GM18502 (cell line): ENCODE data around the gene LCP2.
"Not testable (repeated sequence)": the region's sequence is repeated elsewhere in the genome, so short reads cannot be mapped to it uniquely, and the experiment has no call there.

ENCODE experiments used
- ATAC-seq: cut with Tn5 transposase; IDR thresholded peaks from one replicate; pipeline ENCODE4 v1.9.1; 2021; ENCODE audit warnings: mild to moderate bottlenecking; ENCODE audit not compliant: unreplicated experiment, poor library complexity

The LCP2 gene

DNA sequence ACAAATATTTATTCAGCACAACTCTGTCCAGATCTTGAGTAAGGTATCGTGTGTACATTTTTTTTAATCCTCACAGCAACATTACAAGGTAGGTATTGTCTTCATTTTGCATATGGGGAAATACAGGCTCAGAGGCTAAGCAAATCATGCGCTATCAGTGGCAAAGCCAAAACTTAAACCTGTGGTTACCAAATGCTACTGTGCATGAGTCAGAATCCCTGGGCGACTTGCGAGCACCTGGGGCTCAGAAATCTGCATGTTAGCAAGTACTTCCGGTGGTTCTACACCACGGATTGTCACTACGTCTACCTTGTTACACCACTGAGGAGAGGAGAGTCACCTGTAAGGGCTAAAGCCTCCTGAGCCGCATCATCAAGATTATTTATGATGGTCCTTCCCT, 43.5 kb downstream of the LCP2 start:
- ATAC-seq, result peak; percentile 98

DNA sequence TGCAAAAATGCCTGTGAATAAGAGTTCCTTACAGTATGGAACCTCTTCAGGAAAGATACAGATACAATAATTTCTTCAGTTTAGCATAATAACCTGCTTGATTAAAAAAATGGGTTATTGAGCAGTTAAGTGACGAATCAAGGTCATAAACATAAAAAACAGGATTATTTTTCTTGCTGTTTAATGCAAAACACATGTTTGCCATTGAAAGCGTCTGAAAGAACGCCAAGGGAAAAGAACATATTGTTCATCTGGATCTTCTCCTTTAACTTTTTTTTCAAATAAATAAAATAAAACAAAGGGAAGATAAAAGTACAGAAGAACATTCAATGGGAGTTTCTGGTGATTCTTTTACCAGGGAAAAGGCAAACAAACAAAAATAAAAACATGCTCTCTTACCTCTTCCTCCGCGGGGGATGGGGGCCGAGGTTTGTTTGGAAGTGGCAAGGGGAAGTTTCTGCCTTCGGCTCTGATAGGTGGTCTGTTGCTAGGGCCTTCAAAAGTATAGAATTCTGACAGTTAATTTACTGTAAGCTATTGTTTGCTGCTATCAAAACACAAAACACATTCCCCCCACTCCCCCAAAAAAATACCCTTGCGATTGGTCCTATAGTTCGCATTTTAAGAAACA, 44.7 kb downstream of the LCP2 start:
- ATAC-seq, result no peak

DNA sequence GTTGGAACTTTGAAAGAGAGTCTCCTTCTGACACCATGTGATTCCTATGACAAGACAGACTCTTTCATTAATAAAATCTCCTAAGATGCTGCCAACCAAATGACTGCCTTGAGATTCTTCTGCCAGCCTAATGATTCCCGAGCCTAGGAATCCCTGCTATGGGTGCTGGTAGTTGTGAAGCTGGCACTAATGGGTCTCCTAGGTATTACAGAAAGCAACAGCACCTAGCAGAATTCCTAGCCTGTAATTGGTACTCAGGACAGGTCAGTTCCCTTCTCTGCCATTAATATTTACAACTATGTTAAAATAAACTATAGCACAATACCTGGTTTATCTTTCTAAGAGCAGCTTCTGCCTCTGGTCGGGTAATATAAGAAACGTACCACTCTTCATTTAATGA, 45.5 kb downstream of the LCP2 start:
- ATAC-seq, result no peak

DNA sequence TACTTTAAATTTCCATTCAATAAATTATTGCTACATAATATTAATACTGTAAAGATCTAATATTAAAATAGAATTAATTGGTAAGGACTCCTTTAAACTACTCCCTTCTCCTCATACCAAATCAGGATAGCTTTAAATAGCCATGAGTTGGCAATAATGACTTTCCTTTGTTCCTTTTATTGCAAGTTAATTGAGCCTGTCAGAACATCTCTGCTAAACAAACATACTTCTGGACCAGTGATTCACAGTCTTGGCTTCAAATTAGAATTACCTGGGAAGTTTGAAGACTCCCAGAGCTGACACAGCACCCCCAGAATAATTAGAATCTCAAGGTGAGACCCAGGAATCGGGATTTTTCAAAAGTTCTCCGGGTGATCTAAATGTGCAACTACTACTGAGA, 46.1 kb downstream of the LCP2 start:
- ATAC-seq, result no peak

DNA sequence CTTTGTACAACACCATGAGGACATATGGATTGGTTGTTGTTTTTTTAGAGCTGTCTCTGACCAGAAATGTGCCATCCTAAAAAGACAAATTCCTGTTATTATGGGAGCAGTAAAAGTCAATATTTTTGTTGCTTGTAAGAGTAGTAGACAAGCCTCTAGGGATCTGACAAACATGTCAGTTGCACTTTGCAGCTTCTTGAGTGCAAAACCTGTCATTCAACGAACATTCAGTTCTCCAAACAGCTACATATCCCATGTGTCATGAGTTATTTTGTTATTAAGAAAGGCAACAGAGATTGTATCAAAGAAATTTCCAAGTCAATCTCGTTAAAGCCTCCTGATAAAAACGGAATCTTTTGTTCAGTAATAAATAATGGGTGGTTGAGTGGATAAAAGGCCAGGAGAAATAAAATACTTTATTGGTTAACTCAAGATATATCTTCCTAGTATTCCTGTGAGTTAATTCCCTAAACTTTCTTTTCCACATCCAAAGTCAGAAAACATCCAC, 46.7 kb downstream of the LCP2 start:
- no peak for ATAC-seq

DNA sequence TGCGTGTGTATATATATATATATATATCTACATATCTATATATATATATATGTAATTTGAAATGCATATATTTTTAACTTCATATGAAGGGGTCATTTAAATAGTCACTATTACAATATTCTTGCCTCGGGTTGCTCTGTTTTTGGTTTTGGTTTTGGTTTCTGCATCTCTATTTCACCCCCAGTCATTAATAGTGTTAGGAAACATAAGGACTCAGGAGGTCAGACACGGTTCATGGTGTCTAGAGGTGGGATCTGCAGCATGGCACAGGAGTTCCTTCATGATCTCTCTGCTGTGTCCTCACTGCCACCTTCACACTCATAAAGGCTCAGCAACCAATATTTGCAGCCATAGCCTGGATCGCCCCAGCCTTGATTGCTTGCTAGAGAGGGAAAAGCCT, 48.2 kb downstream of the LCP2 start:
- no peak for ATAC-seq

DNA sequence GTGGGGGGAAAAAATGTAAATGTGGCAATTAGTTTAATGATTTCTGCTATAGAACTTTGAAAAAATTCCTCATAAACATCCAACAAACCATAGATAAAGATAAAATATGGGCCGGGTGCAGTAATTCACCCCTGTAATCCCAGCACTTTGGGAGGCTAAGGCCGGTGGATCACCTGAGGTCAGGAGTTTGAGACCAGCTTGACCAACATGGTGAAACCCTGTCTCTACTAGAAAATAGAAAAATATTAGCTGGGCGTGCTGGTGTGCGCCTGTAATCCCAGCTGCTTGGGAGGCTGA, 48.7 kb downstream of the LCP2 start:
- not testable (repeated sequence) for ATAC-seq

DNA sequence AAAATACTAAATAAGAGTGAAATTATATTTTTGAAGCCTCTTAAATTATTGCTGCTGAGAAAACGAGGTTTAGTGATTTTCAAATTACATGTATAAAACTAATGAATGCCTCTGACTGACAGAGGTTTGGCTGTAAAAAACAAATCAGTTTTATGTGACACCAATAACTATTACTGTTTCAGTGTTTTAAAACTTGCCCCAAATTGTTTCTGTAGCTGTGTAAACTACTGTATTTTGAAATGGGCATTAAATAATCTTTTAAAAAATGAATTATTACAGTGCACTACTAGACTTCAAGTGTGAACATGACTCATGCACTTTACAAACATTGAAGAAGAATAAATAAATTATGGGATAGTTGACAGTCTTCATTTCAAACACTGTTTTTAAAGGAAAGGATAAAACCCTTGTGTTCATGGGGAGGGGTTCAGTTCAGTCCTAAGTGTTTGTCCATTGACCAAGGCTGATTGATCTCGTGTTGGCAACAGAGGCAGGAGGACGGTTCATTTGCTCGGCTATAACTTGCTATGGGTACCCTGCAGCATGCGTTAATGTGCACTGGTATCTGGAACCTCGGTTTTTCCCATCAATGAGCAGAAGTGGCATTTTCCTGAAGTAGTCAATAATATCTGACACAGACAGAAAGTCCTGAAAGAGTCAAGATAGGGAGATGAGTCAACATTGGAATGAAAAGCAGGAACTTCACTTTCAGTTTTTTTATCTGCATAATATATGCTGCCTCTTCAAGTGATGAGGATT, 49.2 kb downstream of the LCP2 start:
- no peak for ATAC-seq

DNA sequence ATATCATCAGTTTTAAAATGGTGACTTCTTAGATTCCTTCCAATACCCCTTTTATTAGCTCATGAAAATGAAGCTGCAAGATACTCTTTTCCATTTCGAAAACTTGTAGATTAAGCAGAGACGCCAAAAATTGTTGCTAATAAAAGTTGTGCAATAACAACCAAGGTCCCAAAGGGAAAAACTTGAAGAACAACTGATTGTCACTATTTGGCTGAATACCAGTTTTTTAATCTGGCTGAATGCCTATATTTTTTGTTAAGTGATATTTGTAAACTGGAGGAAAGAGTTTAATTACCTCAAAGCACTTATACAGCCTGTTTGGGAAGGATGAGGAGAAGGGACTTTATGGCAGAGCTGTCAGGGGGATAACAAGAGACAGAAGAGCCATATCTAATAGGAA, 50.2 kb downstream of the LCP2 start:
- no peak for ATAC-seq

DNA sequence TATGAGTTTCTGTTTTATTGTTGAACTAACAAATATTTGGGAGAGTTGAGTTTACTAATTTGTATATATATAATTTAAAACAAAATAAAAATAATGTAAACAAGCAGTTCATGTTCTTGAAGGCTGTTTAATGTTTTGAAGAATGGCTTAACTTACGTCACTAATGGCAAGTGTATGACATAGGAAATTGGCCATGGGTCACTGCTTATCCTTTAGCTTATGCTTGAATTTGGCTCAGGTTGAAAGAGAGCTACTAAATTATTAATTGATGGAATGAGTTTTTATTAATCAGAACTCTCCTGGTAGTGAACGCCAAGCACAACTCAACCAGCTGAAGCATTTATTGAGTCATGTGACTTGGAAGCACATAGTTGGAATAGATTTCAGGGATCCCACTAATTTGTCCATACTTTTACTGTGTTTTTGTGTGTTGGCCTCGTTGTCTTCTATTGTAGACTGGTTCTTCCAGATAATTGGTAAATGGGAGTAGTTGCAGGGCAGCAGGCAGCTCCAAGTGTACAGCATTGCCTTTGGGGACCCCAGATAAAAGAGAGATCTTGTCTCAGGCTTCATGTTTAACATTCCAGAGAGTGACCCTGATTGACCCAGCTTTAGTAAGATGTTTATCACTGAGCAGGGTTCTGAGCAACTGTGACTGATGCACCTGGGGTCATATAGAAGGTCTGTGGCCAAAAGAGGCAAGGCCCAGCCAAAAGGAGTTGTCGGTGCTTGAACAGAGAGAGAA, 51.3 kb downstream of the LCP2 start:
- ATAC-seq, result no peak

DNA sequence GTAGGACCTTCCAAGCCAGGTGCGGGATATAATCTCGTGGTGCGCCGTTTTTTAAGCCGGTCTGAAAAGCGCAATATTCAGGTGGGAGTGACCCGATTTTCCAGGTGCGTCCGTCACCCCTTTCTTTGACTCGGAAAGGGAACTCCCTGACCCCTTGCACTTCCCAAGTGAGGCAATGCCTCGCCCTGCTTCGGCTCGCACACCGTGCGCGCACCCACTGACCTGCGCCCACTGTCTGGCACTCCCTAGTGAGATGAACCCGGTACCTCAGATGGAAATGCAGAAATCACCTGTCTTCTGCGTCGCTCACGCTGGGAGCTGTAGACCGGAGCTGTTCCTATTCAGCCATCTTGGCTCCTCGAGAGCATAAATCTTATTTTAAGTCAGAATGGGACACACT, 52.1 kb downstream of the LCP2 start:
- not testable (repeated sequence) for ATAC-seq

DNA sequence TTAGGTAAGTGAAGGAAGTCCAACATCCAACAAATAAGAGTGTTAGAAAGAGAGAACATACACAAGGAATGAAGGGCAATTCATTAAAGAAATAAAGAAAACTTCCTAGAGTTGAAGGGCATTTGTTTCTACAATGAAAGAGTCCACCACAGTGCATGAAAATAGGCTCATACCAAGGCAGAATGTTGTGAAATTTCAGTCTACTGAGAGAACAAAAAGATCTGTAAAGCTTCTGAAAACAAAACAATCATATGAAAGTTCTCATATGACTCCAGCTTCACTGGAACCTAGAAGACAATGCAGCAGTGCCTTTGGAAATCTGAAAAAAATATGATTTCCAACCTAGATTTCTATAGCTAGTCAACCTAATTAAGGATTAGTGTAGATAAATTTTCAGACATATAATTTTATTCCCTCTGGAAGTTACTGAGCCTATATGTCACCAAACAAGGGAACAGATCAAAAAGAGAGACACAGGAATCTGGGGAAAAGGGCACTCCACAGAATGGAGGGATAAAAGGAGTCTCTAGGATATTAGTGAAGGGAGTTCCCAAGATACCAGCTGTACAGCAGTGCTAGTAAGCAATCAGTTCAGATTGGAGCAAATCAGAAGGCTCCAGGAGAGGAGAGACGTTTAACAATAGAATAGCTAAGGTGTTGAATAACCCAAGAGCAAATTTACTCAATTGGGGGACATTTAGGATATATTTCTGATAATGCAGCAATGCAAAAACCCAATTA, 59.0 kb downstream of the LCP2 start:
- no peak for ATAC-seq

DNA sequence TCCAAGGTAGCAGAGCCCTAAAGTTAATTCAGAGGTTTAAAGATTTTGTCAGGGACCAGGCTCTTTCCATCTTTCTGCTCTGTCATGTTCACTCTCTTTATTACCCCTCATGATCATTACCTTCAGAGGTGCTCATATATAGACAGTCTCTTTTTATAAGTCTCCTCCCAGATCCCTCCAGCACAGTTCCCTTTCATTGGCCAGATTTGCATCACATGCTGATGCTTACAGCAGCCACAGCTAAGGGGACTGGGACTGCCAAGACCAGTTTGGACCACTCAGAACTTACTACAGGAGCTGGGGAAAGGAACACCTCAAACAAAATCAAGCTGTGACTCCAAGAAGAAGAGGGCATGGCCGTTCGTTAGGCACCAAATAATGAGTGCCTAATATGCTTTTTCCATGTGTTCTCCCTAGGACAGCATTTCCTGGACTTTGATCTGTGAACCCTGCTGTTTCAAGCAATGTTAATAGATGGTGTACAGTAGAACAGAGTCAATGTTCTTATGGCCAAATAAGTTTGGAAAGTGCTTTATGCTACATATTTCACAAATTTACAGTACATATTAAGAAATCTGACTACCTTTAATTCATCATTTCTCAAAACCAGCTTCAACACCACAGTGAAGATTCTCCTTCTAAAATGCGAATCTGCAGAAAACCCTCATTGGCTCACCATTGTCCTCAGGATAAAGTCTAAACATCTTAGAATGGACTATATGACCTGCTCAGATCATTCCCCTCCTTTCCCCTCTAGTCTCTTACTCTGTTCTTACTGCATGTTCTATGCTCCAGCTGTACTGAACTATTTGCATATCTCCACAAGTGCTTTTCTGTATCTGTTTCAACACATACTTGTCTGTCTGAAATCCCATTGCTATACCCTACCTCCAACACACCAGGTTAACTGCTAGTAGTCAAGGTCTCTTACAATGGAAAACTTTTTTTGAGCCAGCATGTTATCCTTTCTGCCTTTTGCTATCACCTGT, 61.4 kb downstream of the LCP2 start:
- peak; percentile 67 for ATAC-seq

DNA sequence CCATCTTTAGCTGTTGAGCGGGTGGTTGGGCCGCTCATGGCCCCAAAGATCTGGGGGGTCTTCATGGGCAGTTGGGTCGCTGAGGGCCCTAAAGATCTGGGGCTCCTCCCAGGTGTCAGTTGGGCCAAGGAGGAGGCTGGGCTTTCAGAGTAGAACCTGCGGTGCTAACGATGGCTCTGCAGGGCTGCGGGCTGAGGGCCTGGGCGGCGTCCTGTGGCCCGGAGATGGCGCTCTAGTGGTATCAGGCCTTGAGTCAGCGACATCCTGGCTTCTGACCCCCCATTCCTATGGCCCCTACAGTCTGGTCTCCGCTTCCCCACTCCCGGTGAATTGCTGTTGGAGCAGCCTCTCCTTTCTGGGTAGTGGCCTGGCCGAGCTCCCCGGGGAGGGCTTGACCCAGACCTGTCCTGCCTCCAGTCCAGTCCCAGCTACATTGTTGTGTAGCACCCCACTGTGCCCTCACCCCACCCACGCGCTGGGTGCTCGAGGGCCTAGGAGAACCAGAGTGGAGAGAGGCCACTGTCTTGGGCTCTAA, 64.2 kb downstream of the LCP2 start:
- no peak for ATAC-seq

DNA sequence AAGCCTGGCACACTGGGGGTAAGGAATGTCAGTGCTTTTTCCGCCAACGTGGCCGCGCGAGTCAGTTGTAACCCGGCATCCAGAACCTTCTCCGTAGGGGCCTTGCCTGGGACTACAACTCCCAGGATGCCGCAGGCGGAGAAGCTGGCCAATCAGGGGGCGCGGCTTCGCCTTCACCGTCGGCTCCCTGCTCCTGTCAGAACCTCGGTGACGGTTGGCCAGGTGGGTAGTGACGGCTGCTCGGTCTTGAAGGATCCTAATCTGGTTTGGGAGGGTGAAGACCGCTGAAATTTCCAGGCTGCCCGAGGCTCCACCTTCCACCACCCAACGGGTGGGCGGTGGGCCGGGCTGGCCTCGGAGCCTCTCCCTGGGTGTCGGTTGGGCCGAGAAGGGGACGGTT, 64.8 kb downstream of the LCP2 start, which contains the start of gene C5orf58:
Gene C5orf58, plus strand, starts transcription at position 200 of the 400 bp plus-strand sequence. CDS start 1,992 bp downstream, outside the sequence.
- no peak for ATAC-seq

DNA sequence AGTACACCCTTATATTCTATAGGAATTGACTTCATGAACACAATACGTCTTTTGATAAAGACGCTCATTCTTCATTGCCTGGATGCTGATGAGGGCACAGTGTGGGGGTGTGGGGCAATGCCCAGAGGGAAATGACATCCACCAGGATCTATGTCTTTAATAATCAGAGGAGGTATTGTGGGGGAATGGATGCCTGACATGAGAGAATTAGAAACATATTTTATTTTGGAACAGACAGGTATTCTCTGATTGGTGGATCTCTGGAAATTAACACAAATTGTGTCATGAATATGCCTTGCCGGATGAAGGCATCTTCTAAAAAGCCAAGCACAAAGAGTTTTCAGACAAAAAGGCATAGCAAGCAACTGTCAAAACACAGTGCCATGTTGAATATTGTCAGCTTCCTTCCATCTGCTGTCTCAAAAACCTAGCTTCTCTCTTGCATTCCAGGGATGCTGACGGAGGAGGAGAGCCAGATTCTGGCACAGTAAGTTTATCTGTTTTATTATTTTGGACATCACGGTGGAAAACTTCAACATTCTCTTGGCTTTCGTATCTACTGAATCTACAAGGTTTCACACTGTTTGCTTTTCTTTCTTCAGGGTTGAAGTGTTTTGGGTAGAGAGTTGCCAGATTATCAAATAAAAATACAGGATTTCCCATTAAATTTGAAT, 68.7 kb downstream of the LCP2 start:
- no peak for ATAC-seq

DNA sequence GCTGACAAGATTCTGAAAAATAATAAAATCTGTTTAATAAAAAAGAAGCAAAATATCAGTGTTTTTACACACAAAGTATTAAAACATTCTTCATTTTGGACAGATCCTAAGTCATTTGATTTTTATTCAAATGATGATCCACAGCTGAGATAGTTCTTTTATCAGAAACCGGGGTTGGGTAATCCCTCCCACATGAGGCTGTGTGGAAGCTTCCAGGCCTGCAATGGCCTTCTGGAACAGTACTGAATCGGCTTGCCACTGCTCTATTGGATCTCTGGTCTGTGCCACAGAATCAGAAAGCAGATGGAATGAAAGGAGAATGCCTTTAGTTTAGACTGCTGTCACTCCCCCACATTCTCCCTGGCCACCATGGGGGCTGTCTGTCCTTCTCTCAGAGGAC, 70.9 kb downstream of the LCP2 start:
- no peak for ATAC-seq

DNA sequence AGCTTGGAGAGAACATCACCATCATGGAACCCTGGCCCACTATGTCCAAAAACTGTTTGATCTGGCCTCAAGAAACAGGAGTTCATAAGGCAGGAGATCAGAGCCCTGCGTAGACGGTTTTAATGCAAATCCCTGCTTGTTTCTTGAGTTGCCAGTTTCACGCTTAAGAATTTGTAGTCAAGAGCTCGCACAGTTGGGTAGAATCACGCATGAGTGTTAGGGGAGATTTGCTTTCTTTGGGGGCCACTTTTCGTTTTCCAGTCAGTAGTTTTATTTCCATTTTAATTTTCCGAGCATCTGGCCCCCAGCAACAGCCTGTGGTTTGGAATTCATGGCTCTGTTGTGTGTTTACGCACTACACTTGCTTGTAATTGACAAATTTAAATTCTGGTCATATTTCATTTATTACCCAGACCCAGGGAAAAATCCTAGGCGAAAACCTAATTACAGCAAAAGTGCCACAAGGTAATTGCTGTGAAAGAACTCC, 71.4 kb downstream of the LCP2 start:
- ATAC-seq, result no peak
